ENCODE measurements around the gene ZSWIM7.

DNA sequence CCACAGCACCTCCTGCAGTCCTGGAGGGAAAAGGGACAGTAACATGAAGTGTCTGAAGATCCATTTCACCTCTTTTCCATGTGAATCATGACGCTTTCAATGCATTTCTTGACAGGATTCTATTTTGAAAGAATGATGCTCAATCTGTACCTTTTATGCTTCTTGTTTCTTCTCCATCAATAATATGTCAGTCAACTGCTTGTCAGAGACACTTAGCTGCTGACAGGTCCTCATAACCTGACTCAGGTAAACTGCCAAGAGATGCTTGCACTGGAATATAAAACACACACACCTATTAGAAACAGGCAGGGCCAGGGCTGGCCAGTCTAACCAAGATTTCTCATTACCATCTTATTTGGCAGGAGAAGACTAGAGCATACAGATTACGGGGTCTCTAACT, 21.6 kb downstream of the ZSWIM7 start:
- TF ChIP-seq, protein P1, sequence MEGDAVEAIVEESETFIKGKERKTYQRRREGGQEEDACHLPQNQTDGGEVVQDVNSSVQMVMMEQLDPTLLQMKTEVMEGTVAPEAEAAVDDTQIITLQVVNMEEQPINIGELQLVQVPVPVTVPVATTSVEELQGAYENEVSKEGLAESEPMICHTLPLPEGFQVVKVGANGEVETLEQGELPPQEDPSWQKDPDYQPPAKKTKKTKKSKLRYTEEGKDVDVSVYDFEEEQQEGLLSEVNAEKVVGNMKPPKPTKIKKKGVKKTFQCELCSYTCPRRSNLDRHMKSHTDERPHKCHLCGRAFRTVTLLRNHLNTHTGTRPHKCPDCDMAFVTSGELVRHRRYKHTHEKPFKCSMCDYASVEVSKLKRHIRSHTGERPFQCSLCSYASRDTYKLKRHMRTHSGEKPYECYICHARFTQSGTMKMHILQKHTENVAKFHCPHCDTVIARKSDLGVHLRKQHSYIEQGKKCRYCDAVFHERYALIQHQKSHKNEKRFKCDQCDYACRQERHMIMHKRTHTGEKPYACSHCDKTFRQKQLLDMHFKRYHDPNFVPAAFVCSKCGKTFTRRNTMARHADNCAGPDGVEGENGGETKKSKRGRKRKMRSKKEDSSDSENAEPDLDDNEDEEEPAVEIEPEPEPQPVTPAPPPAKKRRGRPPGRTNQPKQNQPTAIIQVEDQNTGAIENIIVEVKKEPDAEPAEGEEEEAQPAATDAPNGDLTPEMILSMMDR (IDR thresholded peaks at IDR 0.05), result no peak
- TF ChIP-seq EZH2 (IDR thresholded peaks at IDR 0.05) (no peak), EZH2phosphoT487 (IDR thresholded peaks at IDR 0.05) (no peak)
